Kidney (tissue), 14 donors: ENCODE data around the gene SMIM5. TPM values are rescaled to one million over a fixed set of nuclear protein-coding genes. Genes with fewer than 3 reads are reported as not detected.

Experiments used
- DNase-seq, 5 donors: peaks; one replicate each; pipeline ENCODE4 v3.0.0-alpha.2; 2013 to 2020
- FAIRE-seq: peaks from 2 replicates; lab custom pipeline; 2012; peaks lifted over from hg19 to GRCh38; lab: Jason Lieb, UNC
- H3K27ac ChIP-seq, 2 donors: one replicate each; pipeline ENCODE4 v1.7.0; 2013; ENCODE audit warnings: low read depth in 2 of 2, low read length in 2 of 2, inconsistent platforms in 1 of 2
- H3K27me3 ChIP-seq: one replicate; pipeline ENCODE4 v1.7.1; 2013; ENCODE audit warnings: low read length, inconsistent platforms; ENCODE audit not compliant: control insufficient read depth, insufficient read depth
- H3K36me3 ChIP-seq, 3 donors: one replicate each; pipeline versions ENCODE4 v1.7.0 to v1.7.1; 2013; ENCODE audit warnings: low read length in 3 of 3, control low read depth in 1 of 3, inconsistent platforms in 1 of 3; ENCODE audit not compliant: insufficient read depth in 3 of 3, control insufficient read depth in 2 of 3
- H3K4me1 ChIP-seq, 3 donors: one replicate each; pipeline versions ENCODE4 v1.7.0 to v1.7.1; 2013; ENCODE audit warnings: low read length in 3 of 3, inconsistent platforms in 1 of 3, low read depth in 1 of 3; ENCODE audit not compliant: control insufficient read depth in 2 of 3, insufficient read depth in 2 of 3
- H3K4me3 ChIP-seq, 3 donors: one replicate each; pipeline versions ENCODE4 v1.7.0 to v1.8.1; 2013; ENCODE audit warnings: low read length in 3 of 3, control low read depth in 1 of 3, inconsistent platforms in 1 of 3
- H3K9ac ChIP-seq, 3 donors: one replicate each; pipeline versions ENCODE4 v1.7.0 to v1.7.1; 2013; ENCODE audit warnings: low read length in 3 of 3, control low read depth in 1 of 3, inconsistent platforms in 1 of 3
- H3K9me3 ChIP-seq, 3 donors: one replicate each; pipeline versions ENCODE4 v1.7.0 to v1.7.1; 2013; ENCODE audit warnings: low read length in 3 of 3, control low read depth in 1 of 3, inconsistent platforms in 1 of 3; ENCODE audit not compliant: control insufficient read depth in 2 of 3, insufficient read depth in 1 of 3
- intact Hi-C: fragments of 100-400 bp; cut with DNase I; formaldehyde crosslinking; loops from one replicate; pipeline ENCODE4 v1.11.1; 2022
- polyA plus RNA-seq: library from polyadenylated mRNA; stranded (reverse); fragments of 350-450 nt; fragmentation: Illumina TruSeq; extraction: RNeasy Lipid Tissue Mini Kit (QIAGEN cat#74804); gene quantifications from one replicate; pipeline ENCODE4 v1.2.3, GENCODE V29; 2014; ENCODE audit warnings: low read depth, low replicate concordance; ENCODE audit not compliant: insufficient read depth
- total RNA-seq: library from RNA; stranded (reverse); fragmentation: NEBNext Ultra II Directional; extraction: Animal tissue kit (Norgen Biotek cat#: 25700); gene quantifications from one replicate; pipeline ENCODE4 v1.2.1, GENCODE V29; 2021
- TF ChIP-seq, protein P1 (sequence below): IDR thresholded peaks from 3 replicates; pipeline ENCODE4 v1.5.1; 2012; ENCODE audit warnings: mild to moderate bottlenecking, moderate library complexity, borderline replicate concordance; ENCODE audit not compliant: insufficient read depth; ENCODE audit errors: extremely low read depth
- donor health status: control.
- donor health status: control.
- donor health status: control.
- donor health status: control.
- donor health status: control.
- donor health status: DM: yes; HTN: yes; CAD: no.
- donor health status: Normal renal cell carcinoma (clear cell type).

The SMIM5 gene
- total and polyA plus RNA-seq, 2 donors from 2014 or later: 8.0 to 63.0 TPM

DNA sequence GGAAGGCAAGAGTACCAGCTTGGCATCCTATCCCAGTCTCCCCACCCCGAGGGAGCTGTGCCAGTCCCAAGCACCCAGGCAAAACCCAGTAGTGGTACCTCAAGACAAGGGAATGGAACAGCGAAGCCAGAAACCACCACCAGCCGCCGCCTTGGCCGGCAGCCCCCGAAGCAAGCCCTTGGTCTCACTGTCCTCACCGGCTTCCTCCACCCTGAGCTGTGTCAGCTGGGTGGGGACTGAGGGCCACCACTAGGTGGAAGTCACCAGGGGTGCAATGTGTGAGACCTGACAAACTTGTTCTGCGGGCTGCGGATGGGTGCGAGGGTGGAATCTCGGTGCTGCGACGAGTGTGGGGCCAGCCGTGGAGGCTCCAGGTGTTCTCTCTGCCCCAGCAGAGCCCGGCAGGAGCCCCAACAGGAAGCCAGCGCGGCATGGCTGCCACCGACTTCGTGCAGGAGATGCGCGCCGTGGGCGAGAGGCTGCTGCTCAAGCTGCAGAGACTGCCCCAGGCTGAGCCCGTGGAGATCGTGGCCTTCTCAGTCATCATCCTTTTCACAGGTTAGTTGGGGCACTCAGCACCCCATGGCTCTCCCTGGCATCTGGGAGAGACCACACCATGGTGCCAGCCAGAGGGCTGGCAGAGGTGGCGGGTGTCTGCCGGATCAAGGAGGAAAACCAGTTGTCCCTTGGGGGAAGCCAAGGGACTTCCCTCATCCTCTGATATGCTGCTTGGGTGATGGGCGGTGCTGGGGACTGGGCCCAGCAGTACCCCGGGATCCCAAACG, 6.7 kb downstream of the SMIM5 start:
- intact Hi-C loops: no loop called here
- FAIRE-seq (no peak), DNase-seq (peak; percentile 75 to 92 (median 85))
- Histone ChIP-seq H3K4me3 (peak overlapping the region; percentile 20 to 43 (median 36)), H3K9ac (peak overlapping the region in 2 of 3 donors; percentile 12 to 85), H3K36me3 (no peaks in the 10 kb centered on the region), H3K27me3 (no peaks in the 10 kb centered on the region), H3K9me3 (no peaks in the 10 kb centered on the region), H3K27ac (peak overlapping the region; percentile 82 to 96), H3K4me1 (peaks cover 2 to 57% (median 52%) of the 10 kb centered on the region in 3 donors)
- TF ChIP-seq, protein P1, sequence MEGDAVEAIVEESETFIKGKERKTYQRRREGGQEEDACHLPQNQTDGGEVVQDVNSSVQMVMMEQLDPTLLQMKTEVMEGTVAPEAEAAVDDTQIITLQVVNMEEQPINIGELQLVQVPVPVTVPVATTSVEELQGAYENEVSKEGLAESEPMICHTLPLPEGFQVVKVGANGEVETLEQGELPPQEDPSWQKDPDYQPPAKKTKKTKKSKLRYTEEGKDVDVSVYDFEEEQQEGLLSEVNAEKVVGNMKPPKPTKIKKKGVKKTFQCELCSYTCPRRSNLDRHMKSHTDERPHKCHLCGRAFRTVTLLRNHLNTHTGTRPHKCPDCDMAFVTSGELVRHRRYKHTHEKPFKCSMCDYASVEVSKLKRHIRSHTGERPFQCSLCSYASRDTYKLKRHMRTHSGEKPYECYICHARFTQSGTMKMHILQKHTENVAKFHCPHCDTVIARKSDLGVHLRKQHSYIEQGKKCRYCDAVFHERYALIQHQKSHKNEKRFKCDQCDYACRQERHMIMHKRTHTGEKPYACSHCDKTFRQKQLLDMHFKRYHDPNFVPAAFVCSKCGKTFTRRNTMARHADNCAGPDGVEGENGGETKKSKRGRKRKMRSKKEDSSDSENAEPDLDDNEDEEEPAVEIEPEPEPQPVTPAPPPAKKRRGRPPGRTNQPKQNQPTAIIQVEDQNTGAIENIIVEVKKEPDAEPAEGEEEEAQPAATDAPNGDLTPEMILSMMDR: no peak

DNA sequence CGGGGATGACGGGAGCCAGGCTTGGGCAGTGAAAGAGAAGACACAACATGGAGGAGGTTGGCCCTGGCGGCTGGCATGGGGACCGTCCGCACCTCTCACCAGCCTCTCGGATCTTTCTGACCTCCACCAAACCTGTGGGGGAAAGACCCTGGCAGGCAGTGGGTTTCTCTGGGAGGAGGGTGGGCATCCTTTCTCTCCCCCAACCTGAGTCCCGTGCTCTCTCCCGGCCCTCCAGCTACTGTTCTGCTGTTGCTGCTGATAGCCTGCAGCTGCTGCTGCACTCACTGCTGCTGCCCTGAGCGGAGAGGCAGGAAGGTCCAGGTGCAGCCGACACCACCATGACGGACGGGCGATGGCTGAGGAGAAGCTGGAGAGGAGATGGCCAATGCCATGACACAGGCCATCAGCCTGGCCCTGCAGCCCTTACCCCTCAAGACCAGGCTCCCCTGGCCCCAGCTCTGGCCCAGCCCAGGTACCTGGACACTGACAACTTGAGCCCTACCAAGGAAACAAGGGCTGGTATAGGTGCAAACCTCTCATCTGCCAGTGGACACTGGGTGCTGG, 7.4 kb downstream of the SMIM5 start:
- Histone ChIP-seq H3K9ac (peak overlapping the region in 2 of 3 donors; percentile 4 to 85), H3K27ac (peak overlapping the region; percentile 82 to 96), H3K9me3 (no peaks in the 10 kb centered on the region), H3K36me3 (no peaks in the 10 kb centered on the region), H3K4me3 (peak overlapping the region; percentile 4 to 43 (median 20)), H3K27me3 (no peaks in the 10 kb centered on the region), H3K4me1 (peaks cover 2 to 62% (median 58%) of the 10 kb centered on the region in 3 donors)
- intact Hi-C loops: no loop called here
- TF ChIP-seq, protein P1: no peak
- DNase-seq (peak in 1 of 5 donors; percentile 76), FAIRE-seq (no peak)

DNA sequence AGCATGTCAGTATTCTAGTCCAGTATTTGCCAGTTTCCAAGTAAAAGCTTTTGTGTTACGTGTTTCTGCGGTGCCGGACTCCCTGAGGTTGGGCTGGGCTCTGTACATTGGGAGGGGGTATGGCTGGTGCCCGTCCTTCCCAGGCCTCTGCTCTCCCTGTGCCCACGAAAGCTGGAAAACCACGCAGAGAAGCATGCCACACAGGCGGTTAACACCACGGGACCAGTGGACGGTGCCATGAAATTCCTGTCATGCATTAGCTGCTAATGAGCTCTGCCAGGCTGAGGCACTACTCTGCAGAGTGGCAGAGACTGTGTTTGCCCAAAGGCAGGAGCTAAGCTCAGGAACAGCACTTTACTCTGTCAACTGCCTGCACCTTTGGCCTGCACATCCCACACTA, 8.1 kb downstream of the SMIM5 start:
- TF ChIP-seq, protein P1: no peak
- intact Hi-C loops: no loop called here
- Histone ChIP-seq H3K36me3 (no peaks in the 10 kb centered on the region), H3K27ac (peak overlapping the region; percentile 82 to 96), H3K4me1 (peaks cover 2 to 65% (median 64%) of the 10 kb centered on the region in 3 donors), H3K4me3 (peak overlapping the region in 1 of 3 donors; percentile 43), H3K9ac (peak overlapping the region in 1 of 3 donors; percentile 85), H3K9me3 (no peaks in the 10 kb centered on the region), H3K27me3 (no peaks in the 10 kb centered on the region)
- FAIRE-seq: no peak
- peak in 3 of 5 donors; percentile 50 to 79 (median 65) for DNase-seq
